B cell (primary cell): ENCODE measurements around the gene STPG4. TPM values are rescaled to one million over a fixed set of nuclear protein-coding genes. Genes with fewer than 3 reads are reported as not detected.
A peak's percentile ranks its signal among the peaks of the same experiment; 100 is the strongest.

ENCODE experiments used
- ATAC-seq: fragments of 200-7000 bp; cut with Tn5 transposase; one replicate; pipeline ENCODE4 v1.10.0; 2021; ENCODE audit warnings: low read depth, mild to moderate bottlenecking, moderate number of reproducible peaks, moderate library complexity
- CTCF ChIA-PET: fragments of 350-600 bp; sonication (Branson Sonifier 250); formaldehyde crosslinking; loops from one replicate; lab custom pipeline; 2021; ENCODE audit warnings: antibody characterized with exemption, inconsistent platforms; lab: Charles Lee
- POLR2A ChIA-PET: fragments of 350-600 bp; sonication (Branson Sonifier 250); formaldehyde crosslinking; loops from one replicate; lab custom pipeline; 2021; ENCODE audit warnings: antibody characterized with exemption; lab: Charles Lee
- DNase-seq: peaks from one replicate; pipeline ENCODE4 v3.0.0; 2013
- H2AFZ ChIP-seq: 2 replicates; pipeline ENCODE4 v1.6.1; 2012; ENCODE audit warnings: mild to moderate bottlenecking, low read depth, low read length; ENCODE audit not compliant: insufficient read depth, poor library complexity, severe bottlenecking
- H3K27ac ChIP-seq, 2 donors: 1 replicate in 1 of 2; 2 replicates in 1 of 2; pipeline ENCODE4 v1.5.1; 2012 to 2013; ENCODE audit warnings: low read length in 2 of 2, mild to moderate bottlenecking in 2 of 2, moderate library complexity in 1 of 2
- H3K27me3 ChIP-seq, 4 experiments: fragments of 200-600 bp in 1 of 4; sonication (generic) in 1 of 4; replicated peaks in 1 of 4; 1 replicate in 2 of 4; 2 replicates in 2 of 4; pipeline versions ENCODE4 v1.6.1 to v1.7.0; 2013 to 2016; ENCODE audit warnings: low read length in 3 of 4, mild to moderate bottlenecking in 2 of 4, mixed read lengths in 1 of 4, moderate library complexity in 1 of 4; ENCODE audit not compliant: insufficient read depth in 4 of 4, control insufficient read depth in 3 of 4; ENCODE audit errors: control extremely low read depth in 1 of 4
- H3K36me3 ChIP-seq, 2 experiments: replicated peaks in 1 of 2; 1 replicate in 1 of 2; 2 replicates in 1 of 2; pipeline versions ENCODE4 v1.6.1 to v1.7.1; 2013; ENCODE audit warnings: low read length in 1 of 2; ENCODE audit not compliant: insufficient read depth in 2 of 2, control insufficient read depth in 1 of 2; ENCODE audit errors: control extremely low read depth in 1 of 2, extremely low read depth in 1 of 2
- H3K4me1 ChIP-seq, 2 donors: fragments of 200-600 bp in 1 of 2; sonication (generic) in 1 of 2; 1 replicate in 1 of 2; 2 replicates in 1 of 2; pipeline versions ENCODE4 v1.5.1 to v1.6.1; 2013 to 2017; ENCODE audit warnings: low read length in 2 of 2; ENCODE audit not compliant: control insufficient read depth in 2 of 2, insufficient read depth in 2 of 2
- H3K4me2 ChIP-seq: replicated peaks from 2 replicates; pipeline ENCODE3; 2012; ENCODE audit warnings: mild to moderate bottlenecking, low read depth, low read length; ENCODE audit not compliant: poor library complexity, severe bottlenecking
- H3K4me3 ChIP-seq, 5 experiments: fragments of 200-600 bp in 1 of 5; sonication (generic) in 1 of 5; 1 replicate in 3 of 5; 2 replicates in 2 of 5; pipeline versions ENCODE4 v1.5.1 to v1.7.0; 2011 to 2016; ENCODE audit warnings: low read length in 4 of 5, mild to moderate bottlenecking in 4 of 5, low read depth in 2 of 5, control low read depth in 1 of 5, moderate library complexity in 1 of 5; ENCODE audit not compliant: insufficient read depth in 1 of 5; ENCODE audit errors: control extremely low read depth in 1 of 5, extremely low read depth in 1 of 5
- H3K79me2 ChIP-seq: fragments of 200-600 bp; sonication (generic); one replicate; pipeline ENCODE4 v1.6.0; 2016; ENCODE audit warnings: low read length; ENCODE audit not compliant: control insufficient read depth, insufficient read depth
- H3K9ac ChIP-seq: fragments of 200-600 bp; sonication (generic); 2 replicates; pipeline ENCODE4 v1.6.1; 2017; ENCODE audit warnings: mild to moderate bottlenecking, low read length, moderate library complexity
- H3K9me3 ChIP-seq, 3 donors: one replicate each; pipeline versions ENCODE4 v1.6.1 to v1.7.1; 2013; ENCODE audit warnings: low read length in 2 of 3; ENCODE audit not compliant: control insufficient read depth in 2 of 3, insufficient read depth in 1 of 3; ENCODE audit errors: control extremely low read depth in 1 of 3
- H4K20me1 ChIP-seq: 2 replicates; pipeline ENCODE4 v1.6.0; 2012; ENCODE audit warnings: mild to moderate bottlenecking, low read length; ENCODE audit not compliant: insufficient read depth, control insufficient read depth, poor library complexity, severe bottlenecking
- H3K27ac Mint-ChIP-seq: one replicate; pipeline ENCODE4 v1.8.0; 2021; ENCODE audit warnings: mixed read lengths
- H3K27me3 Mint-ChIP-seq: one replicate; pipeline ENCODE4 v1.8.0; 2021; ENCODE audit warnings: mixed read lengths
- H3K4me1 Mint-ChIP-seq: one replicate; pipeline ENCODE4 v1.8.0; 2021; ENCODE audit warnings: mixed read lengths
- H3K4me3 Mint-ChIP-seq: one replicate; pipeline ENCODE4 v1.8.0; 2021; ENCODE audit warnings: mixed read lengths
- H3K9me3 Mint-ChIP-seq: one replicate; pipeline ENCODE4 v1.8.0; 2022; ENCODE audit warnings: mixed read lengths; ENCODE audit not compliant: insufficient read depth
- CTCF ChIP-seq: fragments of 200-600 bp; IDR thresholded peaks from one replicate; pipeline ENCODE4 v1.8.0; 2022; ENCODE audit warnings: antibody characterized with exemption, mild to moderate bottlenecking
- EZH2 ChIP-seq: IDR thresholded peaks from 2 replicates; pipeline ENCODE4 v1.6.1; 2012; ENCODE audit warnings: borderline replicate concordance, low read depth, mild to moderate bottlenecking, moderate library complexity, low read length; ENCODE audit not compliant: insufficient read depth, poor library complexity, severe bottlenecking
- WGBS: methylation state at CpG from one replicate; pipeline ENCODE4 v1.1.5; 2013; ENCODE audit warnings: missing lambda C conversion rate; ENCODE audit not compliant: insufficient coverage; 5-methylcytosine and 5-hydroxymethylcytosine counted together
- intact Hi-C: fragments of 100-400 bp; cut with micrococcal nuclease; formaldehyde crosslinking; loops from one replicate; pipeline ENCODE4 v1.10.0; 2022
- polyA plus RNA-seq: library from polyadenylated mRNA; depleted of rRNA; stranded (reverse); fragments of >200 nt; gene quantifications from 2 replicates; pipeline ENCODE4 v1.2.3, GENCODE V29; 2012
- total RNA-seq, 2 donors: library from RNA; stranded (reverse); fragments of 120-200 nt in 1 of 2; gene quantifications; 1 replicate in 1 of 2; 2 replicates in 1 of 2; pipeline versions ENCODE4 v1.2.3 to v1.2.4, GENCODE V29; 2013 to 2022

STPG4 gene
- total and polyA plus RNA-seq, 2 donors (not counting 1 experiment from before 2014, with no cell fraction given), result 0.31 to 0.79 TPM

- Mint-ChIP-seq H3K9me3 (no peaks in the 10 kb centered on the region), H3K27me3 (no peaks in the 10 kb centered on the region), H3K4me3 (peak overlapping the region; percentile 75), H3K4me1 (peaks cover 57% of the 10 kb centered on the region), H3K27ac (peak overlapping the region; percentile 98)
- peak overlapping the region; percentile 58 for H3K9ac ChIP-seq
- H3K27me3 ChIP-seq, result no peaks in the 10 kb centered on the region
- peaks cover 0 to 5% (median 0%) of the 10 kb centered on the region in 3 donors for H3K9me3 ChIP-seq
- POLR2A ChIA-PET, result no interaction called here
- H3K4me2 ChIP-seq, result peak overlapping the region; percentile 73
- TF ChIP-seq CTCF, result no peak
- TF ChIP-seq EZH2, result no peak
- peak overlapping the region; percentile 92 to 96 for H3K27ac ChIP-seq
- peaks cover 53 to 57% of the 10 kb centered on the region in 2 donors for H3K4me1 ChIP-seq
- H4K20me1 ChIP-seq, result peaks cover 7% of the 10 kb centered on the region
- peaks cover 9% of the 10 kb centered on the region for H3K79me2 ChIP-seq
- H3K4me3 ChIP-seq, result peak overlapping the region in 1 of 5 experiments; percentile 6
- CTCF ChIA-PET, result interaction anchor here (0.9 to 1.8 kb wide), 4 partner anchors 9 to 253 kb away, joined by 3 to 5 read pairs (median 3); no protein-coding TSS in a partner anchor
- peaks cover 0 to 69% of the 10 kb centered on the region in 2 experiments for H3K36me3 ChIP-seq
- intact Hi-C loops, result no loop called here
- 34% methylated on average over 14 of the region's 15 CpGs for WGBS
- H2AFZ ChIP-seq, result no peak overlapping the region
- DNase-seq (peak; percentile 61), ATAC-seq (peak; percentile 17)
Measured at GRCh38 chr2:47070920-47071824, 83.9 kb downstream of the STPG4 start.
